NCI-H2171 treated with DMSO at 0.1 percent for 48 hours (cell line): ENCODE data around the gene KCTD16.

ENCODE experiments used
- DNase-seq: peaks from one replicate; lab custom pipeline; 2025; lab: John Stamatoyannopoulos, UW

The KCTD16 gene

GRCh38 chr5:144460600-144460999, 289.9 kb downstream of the KCTD16 start:
- DNase-seq = no peak

DNA sequence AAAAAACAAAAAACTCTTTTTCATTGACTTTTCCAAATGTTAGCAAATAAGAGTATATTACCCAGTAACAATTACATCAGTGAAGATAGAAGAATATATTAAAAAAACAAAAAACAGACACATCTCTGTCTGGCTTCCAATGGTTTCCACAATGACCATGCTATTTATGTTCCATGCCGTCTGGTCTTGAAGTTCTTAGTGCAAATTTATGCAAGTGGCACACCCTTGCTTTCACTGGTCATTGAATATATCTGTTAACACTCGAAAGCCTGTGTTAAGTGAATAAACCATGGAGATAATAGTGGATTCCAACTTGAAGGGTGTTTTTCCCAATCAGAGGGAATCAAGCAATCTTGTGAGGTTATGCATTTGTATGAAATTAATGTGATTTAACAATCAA, 291.9 kb downstream of the KCTD16 start:
- DNase-seq = no peak

DNA sequence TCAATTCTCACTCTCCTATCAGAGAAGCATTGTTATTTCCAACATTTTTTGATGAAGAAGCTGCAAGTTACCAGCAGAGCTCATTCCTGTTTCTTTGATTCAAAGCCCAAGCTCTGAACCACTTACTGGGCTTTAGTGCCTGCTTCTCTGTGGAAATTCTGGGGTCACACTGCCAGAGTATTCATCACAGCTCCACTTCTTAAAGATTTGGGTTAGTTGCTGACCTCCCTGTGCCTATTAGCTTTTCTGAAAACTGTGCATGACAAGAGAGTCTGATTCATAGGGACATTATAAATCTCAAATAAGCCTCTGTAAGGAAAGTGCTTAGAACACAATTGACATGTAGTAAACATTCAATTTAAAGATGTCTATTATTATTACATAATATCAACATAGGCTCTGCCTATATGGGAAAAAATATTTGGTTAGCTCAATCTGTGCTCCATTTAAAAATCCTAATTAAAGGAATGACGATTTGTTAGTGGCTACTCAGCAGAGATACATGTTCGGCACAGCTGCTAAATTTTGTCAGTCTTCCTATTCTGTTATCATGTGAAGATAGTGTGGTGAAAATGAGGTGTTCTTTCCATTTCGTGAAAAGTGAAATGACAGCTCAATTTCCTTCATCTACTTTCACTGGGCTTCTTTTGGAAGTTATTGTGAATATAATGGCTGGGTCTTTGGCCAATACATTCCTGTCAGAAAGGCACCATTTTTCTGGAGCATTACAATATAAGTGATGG, 293.0 kb downstream of the KCTD16 start:
- no peak for DNase-seq

GRCh38 chr5:144464306-144464705, 293.6 kb downstream of the KCTD16 start:
- no peak for DNase-seq

DNA sequence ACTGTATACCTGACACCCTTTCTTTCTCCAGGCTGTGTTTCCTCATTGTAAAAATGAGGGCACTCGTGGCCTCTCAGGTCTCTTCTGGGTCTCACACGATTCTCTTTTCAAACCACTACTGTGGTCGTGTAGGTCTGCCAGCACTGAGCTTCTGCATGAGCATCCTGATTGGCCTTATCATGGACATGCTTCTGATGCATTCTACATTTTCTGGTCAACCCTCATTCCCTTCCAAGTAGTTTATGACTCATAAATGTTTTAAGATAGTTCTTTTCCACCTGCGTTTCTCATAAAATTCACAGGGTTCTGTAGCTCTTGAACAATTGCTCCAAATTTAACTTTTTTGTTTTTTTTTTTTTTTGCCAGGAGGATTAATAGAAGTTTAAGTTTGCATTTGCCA, 294.8 kb downstream of the KCTD16 start:
- DNase-seq = no peak

DNA sequence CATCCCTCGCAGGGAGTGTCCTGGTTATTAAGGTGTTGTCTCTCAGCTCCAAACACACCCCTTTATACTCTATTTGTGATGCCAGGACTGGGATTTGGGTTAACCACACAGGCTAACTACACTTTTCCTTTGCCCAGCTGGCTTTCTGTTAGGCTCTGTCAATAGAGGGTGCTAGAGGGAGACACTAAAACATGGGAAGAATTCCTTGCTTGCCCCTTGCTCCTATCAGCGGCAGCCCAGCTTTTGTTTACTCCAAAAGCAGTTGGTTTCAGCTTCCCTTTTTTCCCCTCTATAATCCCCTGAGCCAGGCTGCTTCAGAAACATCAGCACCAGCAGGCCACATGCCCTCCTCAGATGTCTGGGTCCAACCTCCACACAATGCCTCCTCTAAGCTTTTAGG, 297.1 kb downstream of the KCTD16 start:
- DNase-seq = peak; percentile 35

- DNase-seq = peak; percentile 3
These were observed 297.9 kb downstream of the KCTD16 start for GRCh38 chr5:144468571-144468970.

GRCh38 chr5:144469106-144469505, 298.4 kb downstream of the KCTD16 start:
- no peak for DNase-seq

DNA sequence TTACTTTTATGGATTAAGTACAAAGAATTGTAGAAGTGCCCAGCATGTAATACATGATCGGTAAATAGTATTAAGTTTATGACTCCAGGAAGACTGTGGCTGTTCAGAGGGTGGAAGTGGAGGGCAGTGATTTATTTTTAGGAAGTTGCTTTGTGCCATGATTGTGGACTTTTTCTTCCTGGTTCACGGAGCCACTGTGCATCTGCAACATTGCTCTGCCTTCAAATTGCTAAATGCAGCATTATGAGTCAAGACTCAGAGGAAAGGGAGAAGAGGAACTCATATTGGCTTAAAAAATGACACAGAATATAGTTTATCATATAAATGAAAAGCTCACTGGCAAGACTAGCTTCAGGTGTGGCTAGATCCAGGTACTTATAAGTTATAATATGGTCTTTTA, 301.5 kb downstream of the KCTD16 start:
- no peak for DNase-seq

- no peak for DNase-seq
These were observed 303.0 kb downstream of the KCTD16 start for GRCh38 chr5:144473650-144474049.

DNA sequence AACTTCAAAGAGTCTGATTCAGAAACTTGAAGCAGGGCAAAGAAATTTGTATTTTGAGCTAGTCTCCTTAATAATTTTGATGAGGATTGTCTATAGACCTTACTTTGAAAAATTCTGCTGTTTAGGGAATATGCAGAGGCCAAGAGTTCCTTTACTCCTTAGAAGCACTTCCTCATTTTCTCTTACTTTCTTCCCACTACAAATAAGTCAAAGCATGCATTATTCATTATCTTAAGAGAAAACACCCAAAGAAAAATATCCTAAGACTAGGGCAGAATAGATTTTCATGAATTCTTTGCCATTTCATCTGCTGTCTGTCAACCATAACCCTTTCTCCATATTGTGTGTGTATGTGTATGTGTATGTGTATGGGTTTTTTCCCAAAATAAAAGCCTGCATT, 307.9 kb downstream of the KCTD16 start:
- no peak for DNase-seq

GRCh38 chr5:144481861-144482260, 311.2 kb downstream of the KCTD16 start:
- DNase-seq = no peak

DNA sequence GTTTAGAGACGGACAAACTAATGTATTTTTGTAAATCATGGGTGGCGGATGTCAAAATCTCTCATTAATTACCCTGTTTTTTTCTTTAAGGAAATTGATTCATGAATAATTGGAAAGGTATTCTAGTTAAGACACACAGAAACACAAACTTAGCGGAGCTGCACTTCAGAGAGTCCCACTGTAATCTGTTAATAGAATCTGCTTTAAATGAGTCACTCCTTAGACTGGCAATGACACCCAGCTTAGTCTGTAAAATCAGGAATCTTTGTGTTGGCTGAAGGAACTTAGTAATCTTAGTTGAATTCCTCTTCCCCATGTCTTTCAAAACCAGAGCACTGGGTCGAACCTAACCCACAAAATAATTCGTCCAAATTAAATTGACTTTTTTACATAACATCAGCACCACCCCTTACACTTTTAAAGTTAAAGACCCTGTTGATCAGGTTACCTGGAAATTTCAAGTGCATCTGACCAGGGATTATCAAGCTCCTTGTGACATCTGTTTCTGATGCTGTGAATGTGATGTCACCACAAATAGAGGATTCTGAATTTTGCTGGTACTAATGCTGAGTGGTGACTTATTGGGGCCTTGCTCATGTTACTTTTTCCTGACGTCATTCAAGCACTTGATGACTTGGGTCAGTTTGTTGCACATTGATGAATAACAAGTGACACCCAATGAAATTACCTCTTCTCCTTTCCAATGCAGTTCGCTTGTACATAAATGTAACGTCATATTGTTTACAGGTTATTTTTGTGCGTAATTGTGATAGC, 313.6 kb downstream of the KCTD16 start:
- no peak for DNase-seq

- no peak for DNase-seq
These were observed 314.9 kb downstream of the KCTD16 start for GRCh38 chr5:144485540-144485939.

- DNase-seq = no peak
These were observed 316.5 kb downstream of the KCTD16 start for GRCh38 chr5:144487207-144487606.

DNA sequence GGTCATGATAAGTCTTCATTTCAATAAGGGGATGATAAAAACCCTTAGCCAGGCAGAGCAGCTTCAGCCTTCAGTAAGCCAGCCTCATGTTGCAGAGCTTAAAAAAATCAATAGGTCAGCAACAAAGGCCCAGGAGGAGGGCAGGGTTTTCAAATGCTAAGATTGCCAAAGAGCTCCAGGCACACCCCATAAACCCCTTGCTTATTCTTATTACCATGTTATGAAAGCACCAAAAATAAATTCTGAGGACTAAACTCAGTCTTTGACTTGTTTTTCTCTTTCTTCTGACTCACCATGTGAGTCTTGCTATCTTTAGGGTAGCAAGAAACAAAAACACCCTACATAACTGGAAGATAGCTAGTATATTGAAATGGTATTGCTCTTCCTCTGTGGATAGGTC, 317.1 kb downstream of the KCTD16 start:
- DNase-seq = no peak

DNA sequence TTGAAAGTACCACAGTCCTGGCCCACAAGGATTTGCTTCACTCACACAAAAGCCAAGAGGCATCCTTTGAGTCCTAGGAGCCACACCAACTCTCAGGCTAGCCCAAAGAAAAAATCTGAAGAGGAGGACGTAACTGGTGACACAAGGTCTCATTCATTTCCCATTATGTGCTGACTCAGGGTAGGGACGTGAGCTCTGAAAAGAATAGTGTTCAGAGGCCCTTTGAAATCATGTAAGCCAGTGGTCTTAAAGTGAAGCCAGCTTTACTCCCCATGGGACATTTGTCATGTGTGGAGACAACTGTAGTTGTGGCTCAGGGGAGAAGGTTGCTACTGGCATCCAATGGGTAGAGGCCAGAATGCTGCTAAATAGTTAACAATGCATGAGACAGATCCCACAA, 332.4 kb downstream of the KCTD16 start:
- DNase-seq = no peak

DNA sequence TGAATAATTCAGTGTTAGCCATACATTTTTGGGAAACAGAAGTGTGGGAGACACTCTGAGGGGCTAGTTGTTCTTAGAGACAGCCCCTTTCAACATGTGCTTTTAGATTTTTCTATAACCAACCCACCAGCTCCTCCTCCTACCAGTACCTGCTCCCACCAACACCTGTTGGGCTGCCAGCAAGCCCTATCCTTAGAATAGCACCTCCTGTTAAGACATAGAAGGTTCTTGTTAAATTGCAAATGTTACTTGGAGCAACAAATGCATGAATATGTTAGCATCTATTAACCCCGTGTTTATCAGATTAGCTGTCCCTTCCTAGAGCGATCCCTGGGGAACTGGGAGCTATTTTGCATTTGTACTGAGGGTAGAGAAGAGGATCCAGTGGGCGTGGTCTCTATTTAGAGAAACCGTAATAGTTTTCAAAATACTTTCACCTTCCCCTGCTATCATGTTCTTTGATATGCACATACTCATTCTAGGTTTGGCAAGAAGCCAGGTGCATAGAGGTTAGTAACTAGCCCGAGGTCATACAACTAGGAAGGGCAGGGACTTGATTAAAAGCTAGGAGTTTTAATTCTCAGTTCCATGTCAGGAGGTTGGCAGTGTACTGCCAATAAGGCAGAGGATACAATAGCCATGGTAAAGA, 334.4 kb downstream of the KCTD16 start:
- DNase-seq = no peak

DNA sequence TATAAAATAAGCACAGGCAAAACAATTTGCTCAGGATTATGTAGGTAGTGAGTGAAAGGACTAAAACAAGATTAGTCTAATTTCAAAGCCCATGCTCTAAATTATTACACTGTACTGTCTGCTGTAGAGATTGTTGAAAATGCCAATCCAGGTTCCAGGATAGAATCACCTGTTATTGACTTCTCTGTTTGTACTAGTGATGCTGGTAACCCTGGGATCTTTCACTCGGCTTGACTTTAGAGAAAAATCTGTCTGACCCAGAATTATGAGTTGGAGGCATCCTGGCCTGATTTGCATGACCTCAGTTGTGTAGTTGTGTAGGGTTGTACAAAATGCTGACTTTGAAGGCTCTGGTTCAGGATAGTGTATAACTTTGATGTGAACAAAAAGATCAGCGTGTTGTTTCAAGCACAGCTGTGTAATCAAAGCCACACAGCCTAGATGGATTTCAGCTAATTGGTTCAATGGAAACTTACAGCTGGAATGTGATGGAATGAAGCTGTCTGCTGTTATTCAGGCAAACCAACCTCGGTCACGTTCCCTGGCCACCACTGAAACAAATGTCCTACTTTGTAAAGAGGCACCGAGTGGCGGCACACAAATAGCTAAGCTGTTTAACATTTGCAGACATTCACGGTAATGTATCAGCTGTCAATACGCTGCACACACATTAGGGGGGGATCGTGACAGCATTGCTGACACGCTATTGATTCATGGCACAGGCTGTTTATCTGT, 340.3 kb downstream of the KCTD16 start:
- DNase-seq = no peak

- no peak for DNase-seq
These were observed 341.0 kb downstream of the KCTD16 start for GRCh38 chr5:144511580-144512072.

DNA sequence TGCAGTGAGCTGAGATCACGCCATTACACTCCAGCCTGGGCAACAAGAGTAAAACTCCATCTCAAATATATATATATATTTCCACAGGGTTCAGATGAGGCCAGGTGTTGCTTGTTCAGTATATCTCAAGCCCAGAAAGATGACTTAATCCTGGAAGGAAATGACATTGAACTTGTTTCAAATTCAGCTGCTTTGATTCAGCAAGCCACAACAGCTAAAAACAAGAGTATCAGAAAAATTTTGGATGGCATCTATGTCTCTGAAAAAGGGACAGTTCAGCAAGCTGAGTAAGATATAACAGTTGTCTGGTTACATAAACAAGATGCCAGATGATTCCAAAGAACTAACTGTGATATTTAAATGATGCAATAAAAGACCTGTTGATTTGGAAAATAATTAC, 352.0 kb downstream of the KCTD16 start:
- DNase-seq = no peak

DNA sequence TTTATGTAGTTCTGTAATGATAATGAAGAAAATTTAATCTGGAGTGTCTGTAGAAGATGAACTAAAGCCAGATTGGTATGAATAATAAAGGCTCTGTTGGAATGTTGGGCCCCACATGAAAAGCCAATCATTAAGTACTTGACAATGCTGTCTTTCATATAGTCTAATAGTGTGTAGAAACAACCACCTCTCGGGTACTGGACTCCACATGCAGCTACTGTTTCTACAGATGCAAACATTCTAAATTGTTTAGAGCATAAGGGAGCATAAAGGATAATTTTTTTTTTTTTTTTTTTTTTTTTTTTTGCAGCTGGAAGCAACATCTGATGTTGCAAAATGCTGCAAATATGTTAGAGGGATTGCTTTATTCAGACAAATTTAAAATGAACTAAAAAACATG, 354.3 kb downstream of the KCTD16 start:
- no peak for DNase-seq
